ENCODE results near the gene SDF4.

DNA sequence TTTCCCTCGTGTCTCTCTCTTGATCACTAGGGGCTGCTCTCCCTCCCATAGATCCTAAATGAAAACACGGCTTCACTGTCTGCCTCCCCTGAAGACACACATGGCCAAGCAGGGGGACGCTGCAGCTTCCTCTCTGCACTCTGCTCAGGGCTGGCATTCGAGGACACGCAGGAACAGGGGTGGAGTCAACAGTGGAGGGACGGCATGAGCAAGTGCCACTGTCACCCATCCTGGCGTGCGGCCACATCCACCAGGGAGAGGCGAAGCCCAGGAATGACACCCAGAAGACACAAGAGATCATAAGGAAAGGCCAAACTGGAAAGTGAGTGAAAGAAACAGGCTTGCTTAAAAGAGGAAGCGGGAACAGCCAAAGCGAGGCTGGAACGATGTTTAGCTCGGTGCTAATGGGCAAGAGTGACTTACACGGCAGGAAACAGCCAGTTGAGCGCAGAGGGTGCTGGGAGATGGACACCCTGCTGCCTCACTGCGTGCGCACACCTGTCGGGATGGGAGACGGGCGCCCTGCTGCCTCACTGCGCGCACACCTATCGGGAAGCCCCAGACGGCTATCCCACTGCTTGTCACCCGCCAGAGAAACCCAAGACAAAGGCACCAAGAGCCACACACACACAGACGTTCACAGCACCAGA lies 28.3 kb upstream of the SDF4 start:
- no peak for TF ChIP-seq POLR2A (IDR thresholded peaks at IDR 0.05)
- TF ChIP-seq, protein P1, sequence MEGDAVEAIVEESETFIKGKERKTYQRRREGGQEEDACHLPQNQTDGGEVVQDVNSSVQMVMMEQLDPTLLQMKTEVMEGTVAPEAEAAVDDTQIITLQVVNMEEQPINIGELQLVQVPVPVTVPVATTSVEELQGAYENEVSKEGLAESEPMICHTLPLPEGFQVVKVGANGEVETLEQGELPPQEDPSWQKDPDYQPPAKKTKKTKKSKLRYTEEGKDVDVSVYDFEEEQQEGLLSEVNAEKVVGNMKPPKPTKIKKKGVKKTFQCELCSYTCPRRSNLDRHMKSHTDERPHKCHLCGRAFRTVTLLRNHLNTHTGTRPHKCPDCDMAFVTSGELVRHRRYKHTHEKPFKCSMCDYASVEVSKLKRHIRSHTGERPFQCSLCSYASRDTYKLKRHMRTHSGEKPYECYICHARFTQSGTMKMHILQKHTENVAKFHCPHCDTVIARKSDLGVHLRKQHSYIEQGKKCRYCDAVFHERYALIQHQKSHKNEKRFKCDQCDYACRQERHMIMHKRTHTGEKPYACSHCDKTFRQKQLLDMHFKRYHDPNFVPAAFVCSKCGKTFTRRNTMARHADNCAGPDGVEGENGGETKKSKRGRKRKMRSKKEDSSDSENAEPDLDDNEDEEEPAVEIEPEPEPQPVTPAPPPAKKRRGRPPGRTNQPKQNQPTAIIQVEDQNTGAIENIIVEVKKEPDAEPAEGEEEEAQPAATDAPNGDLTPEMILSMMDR (IDR thresholded peaks at IDR 0.05): no peak
